Large intestine (tissue), 3 donors: ENCODE data around the gene THSD7B. TPM values are rescaled to one million over a fixed set of nuclear protein-coding genes. Genes with fewer than 3 reads are reported as not detected.

Experiments used
- DNase-seq, 2 donors: peaks; one replicate each; pipeline versions ENCODE4 v3.0.0 to v3.0.0-alpha.2; 2013
- H3K27ac ChIP-seq: one replicate; pipeline ENCODE4 v1.5.1; 2013; ENCODE audit warnings: low read length
- H3K27me3 ChIP-seq: 2 replicates; pipeline ENCODE4 v1.6.1; 2013; ENCODE audit warnings: low read length; ENCODE audit not compliant: control insufficient read depth, insufficient read depth
- H3K36me3 ChIP-seq: 2 replicates; pipeline ENCODE4 v1.6.1; 2013; ENCODE audit warnings: low read length; ENCODE audit not compliant: control insufficient read depth, insufficient read depth
- H3K4me1 ChIP-seq: one replicate; pipeline ENCODE4 v1.6.1; 2013; ENCODE audit warnings: low read length; ENCODE audit not compliant: control insufficient read depth, insufficient read depth
- H3K4me3 ChIP-seq: one replicate; pipeline ENCODE4 v1.5.1; 2013; ENCODE audit warnings: low read length
- H3K9me3 ChIP-seq: one replicate; pipeline ENCODE4 v1.6.1; 2013; ENCODE audit warnings: mild to moderate bottlenecking, low read depth, low read length, moderate library complexity; ENCODE audit not compliant: control insufficient read depth
- WGBS: methylation state at CpG from one replicate; pipeline ENCODE4 v1.1.5; 2013; ENCODE audit warnings: low lambda C conversion rate; ENCODE audit not compliant: insufficient coverage; 5-methylcytosine and 5-hydroxymethylcytosine counted together
- polyA plus RNA-seq: library from polyadenylated mRNA; unstranded; fragments of 120-200 nt; gene quantifications from one replicate; pipeline ENCODE4 v1.2.1, GENCODE V29; 2013

Gene THSD7B
- polyA plus RNA-seq, 1 donor, result 2.2 TPM

DNA sequence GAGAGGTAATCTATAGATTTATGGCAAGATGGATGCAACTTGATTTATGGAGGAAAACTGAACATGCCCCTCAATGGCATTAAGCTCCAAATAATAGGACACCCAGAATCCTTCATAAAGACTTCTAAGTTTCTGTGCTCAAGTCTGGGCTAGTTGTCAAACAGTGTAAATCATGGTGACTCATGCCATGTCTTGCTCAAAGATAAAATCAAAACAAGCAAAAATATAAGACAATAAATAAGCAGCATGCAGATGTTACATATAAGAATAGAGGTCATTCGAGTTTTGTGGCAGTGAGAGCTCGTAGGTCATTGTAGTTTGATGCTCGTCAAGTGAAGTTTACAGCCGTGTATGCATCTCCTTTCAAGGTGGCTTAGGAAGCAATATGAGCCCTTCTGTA is 403.2 kb downstream of the THSD7B start:
- H3K4me1 ChIP-seq, result peaks cover 9% of the 10 kb centered on the region
- WGBS, result 86% methylated on average over 3 of the region's 4 CpGs

DNA sequence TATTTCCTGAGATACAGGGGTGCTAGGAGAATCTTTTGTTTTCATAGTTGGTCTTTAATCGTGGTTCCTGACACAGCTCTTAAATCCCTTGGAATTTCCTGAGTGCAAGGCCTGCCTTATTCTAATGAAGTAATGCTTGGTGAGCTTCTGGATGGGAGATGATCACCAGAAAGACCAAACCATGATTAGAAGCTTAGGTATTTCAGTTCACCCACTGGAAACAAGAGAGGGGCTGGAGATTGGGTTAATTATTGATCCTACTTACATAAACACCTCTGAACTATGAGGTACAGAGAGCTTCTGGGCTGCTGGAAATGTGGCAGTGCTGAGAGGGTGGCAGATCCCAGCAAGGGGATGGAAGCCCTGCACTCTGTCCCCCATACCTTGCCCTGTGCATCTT is 406.8 kb downstream of the THSD7B start:
- no peak for DNase-seq
- Histone ChIP-seq H3K4me1 (peaks cover 19% of the 10 kb centered on the region), H3K27ac (peak overlapping the region; percentile 66), H3K36me3 (no peaks in the 10 kb centered on the region), H3K4me3 (no peak overlapping the region), H3K27me3 (no peaks in the 10 kb centered on the region), H3K9me3 (no peaks in the 10 kb centered on the region)
- no CpG with 5 or more reads among the region's 1 CpG for WGBS

More for the DNA sequence above, 403.2 kb downstream of the THSD7B start:
- no peak overlapping the region for H3K4me3 ChIP-seq
- no peaks in the 10 kb centered on the region for H3K9me3 ChIP-seq
- H3K27me3 ChIP-seq, result no peaks in the 10 kb centered on the region
- no peak overlapping the region for H3K27ac ChIP-seq
- H3K36me3 ChIP-seq, result no peaks in the 10 kb centered on the region
- DNase-seq, result no peak

DNA sequence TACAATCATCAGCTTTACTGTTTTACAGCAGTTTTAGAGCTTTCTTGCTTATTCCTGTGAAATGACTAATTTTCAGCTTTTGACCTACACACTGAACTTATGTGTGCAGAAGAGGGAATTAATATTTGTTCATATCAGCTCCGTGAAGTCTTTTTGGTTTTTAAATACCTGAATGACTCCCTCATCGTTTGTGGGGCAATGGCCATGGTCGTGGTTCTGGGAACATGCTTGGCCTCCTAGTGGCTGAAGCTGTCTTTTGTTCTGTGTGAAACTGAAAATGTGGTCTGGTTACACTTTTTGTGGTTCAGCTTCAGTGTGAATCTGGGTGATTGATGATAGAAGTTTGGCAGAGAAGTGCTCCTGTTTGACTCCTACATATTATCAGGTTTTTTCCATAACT is 408.1 kb downstream of the THSD7B start:
- WGBS, result no CpG with 5 or more reads among the region's 3 CpGs
- Histone ChIP-seq H3K9me3 (no peaks in the 10 kb centered on the region), H3K4me3 (no peak overlapping the region), H3K27ac (peak overlapping the region; percentile 66), H3K27me3 (no peaks in the 10 kb centered on the region), H3K36me3 (no peaks in the 10 kb centered on the region), H3K4me1 (peaks cover 19% of the 10 kb centered on the region)
- DNase-seq, result peak in 1 of 2 donors; percentile 66

DNA sequence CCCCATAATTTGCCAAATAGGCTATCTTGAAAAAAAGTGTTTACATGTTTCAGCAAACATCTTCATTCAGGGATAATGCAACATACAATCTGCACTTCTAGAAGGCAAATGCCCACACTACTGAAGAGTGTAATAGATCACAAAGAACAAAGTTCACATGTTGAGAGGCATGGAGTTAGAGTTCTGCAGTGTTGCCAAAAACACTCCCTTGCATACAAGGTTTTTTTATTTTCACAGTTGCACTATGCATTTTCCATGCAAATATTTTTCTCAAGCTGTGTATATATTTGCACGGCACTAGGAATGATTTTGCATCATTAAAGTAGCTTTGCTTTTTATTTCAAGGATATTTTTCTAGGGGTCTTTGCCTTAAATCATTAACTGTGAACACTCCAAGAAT is 409.9 kb downstream of the THSD7B start:
- no peaks in the 10 kb centered on the region for H3K27me3 ChIP-seq
- peaks cover 19% of the 10 kb centered on the region for H3K4me1 ChIP-seq
- H3K9me3 ChIP-seq, result no peaks in the 10 kb centered on the region
- WGBS, result 71% methylated on average over 1 of the region's 1 CpG
- DNase-seq, result no peak
- H3K4me3 ChIP-seq, result no peak overlapping the region
- no peaks in the 10 kb centered on the region for H3K36me3 ChIP-seq
- no peak overlapping the region for H3K27ac ChIP-seq

DNA sequence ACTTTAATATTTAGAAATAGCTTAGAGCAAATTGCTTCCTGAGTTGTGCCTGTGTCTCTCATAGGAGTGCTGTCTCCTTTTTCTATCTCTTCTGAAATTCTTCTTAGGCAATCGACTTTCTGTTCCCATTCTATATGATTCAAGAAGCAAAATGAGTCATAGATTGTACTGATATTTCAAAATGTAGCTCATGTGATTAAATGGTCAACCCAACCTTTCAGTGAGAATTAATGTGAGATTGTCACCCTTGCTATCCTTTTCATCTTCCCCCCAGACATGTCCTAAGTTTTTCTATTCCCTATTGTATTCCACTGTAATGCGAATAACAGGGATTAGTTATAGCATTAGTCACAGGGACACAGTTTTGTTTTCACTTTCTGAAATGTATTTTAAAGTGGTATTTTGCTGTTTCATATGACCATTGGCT is 413.6 kb downstream of the THSD7B start:
- Histone ChIP-seq H3K27ac (peak overlapping the region; percentile 32), H3K4me3 (no peak overlapping the region), H3K36me3 (no peaks in the 10 kb centered on the region), H3K27me3 (no peaks in the 10 kb centered on the region), H3K9me3 (no peaks in the 10 kb centered on the region), H3K4me1 (peaks cover 6% of the 10 kb centered on the region)
- peak; percentile 22 to 65 for DNase-seq
- WGBS, result no CpG with 5 or more reads among the region's 2 CpGs

DNA sequence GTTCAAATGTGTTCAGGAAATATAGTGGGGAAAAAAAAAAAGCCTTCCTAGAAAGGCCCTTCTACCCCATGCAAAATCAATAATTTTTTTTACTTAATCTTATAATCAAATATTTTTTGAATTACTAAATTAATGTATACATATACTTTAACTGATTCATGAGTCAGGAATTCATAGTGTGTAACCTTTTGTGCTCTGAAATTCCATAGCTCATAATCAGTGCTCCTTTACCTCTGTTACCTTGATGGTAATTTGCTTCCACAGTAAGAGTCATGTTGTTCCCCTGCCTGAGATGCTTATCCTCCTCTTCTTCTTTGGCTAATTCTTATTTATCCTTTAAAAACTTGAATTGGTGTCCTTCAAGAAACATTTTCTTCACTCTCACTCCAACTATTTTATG is 414.2 kb downstream of the THSD7B start:
- H3K9me3 ChIP-seq, result no peaks in the 10 kb centered on the region
- no peak overlapping the region for H3K27ac ChIP-seq
- no peak for DNase-seq
- H3K36me3 ChIP-seq, result no peaks in the 10 kb centered on the region
- H3K27me3 ChIP-seq, result no peaks in the 10 kb centered on the region
- no peak overlapping the region for H3K4me3 ChIP-seq
- H3K4me1 ChIP-seq, result peaks cover 6% of the 10 kb centered on the region

DNA sequence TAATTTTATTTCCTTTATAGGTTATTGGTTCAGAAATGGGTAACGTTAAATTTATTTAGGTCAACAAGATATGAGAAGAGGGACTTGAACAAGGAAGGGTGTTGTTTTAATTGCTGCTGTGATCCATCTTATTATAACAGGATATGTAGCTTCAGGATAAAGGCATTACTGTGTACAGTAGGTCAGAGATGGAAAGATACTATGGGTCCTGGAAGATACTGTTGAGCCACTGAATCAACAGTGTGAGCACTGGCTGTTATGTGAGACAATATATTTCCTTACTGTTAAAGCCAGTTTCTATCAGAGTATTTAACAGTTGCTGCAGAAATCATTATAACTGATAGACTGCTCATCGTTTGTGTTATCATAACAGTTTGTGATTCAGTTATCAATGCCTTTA is 414.7 kb downstream of the THSD7B start:
- no peaks in the 10 kb centered on the region for H3K9me3 ChIP-seq
- H3K4me1 ChIP-seq, result peaks cover 3% of the 10 kb centered on the region
- H3K27me3 ChIP-seq, result no peaks in the 10 kb centered on the region
- no peak overlapping the region for H3K27ac ChIP-seq
- no peak overlapping the region for H3K4me3 ChIP-seq
- no peak for DNase-seq
- no peaks in the 10 kb centered on the region for H3K36me3 ChIP-seq
- 90% methylated on average over 2 of the region's 2 CpGs for WGBS

DNA sequence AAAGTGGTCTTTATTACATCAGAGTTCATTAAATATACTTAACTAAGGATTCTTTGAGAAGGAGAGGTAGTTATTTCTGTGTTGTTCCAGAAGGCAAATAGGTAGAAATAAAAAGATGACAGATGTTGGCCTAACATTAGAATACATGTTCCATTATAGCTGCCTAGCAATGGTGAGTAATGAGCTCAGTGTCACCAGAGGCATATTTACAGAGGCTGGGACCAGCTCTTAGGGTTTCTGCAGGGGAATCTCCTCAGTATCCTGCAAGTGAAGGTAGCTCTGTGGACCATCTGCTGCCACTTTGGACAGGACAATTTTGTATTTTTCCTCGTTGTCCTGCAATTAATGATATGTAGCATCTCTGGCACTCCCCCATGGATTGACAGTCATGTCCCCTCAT is 416.0 kb downstream of the THSD7B start:
- H3K27me3 ChIP-seq, result no peaks in the 10 kb centered on the region
- no peaks in the 10 kb centered on the region for H3K9me3 ChIP-seq
- H3K36me3 ChIP-seq, result no peaks in the 10 kb centered on the region
- DNase-seq, result no peak
- H3K4me3 ChIP-seq, result no peak overlapping the region
- H3K27ac ChIP-seq, result no peak overlapping the region
- H3K4me1 ChIP-seq, result no peaks in the 10 kb centered on the region
- no CpG with 5 or more reads among the region's 1 CpG for WGBS

DNA sequence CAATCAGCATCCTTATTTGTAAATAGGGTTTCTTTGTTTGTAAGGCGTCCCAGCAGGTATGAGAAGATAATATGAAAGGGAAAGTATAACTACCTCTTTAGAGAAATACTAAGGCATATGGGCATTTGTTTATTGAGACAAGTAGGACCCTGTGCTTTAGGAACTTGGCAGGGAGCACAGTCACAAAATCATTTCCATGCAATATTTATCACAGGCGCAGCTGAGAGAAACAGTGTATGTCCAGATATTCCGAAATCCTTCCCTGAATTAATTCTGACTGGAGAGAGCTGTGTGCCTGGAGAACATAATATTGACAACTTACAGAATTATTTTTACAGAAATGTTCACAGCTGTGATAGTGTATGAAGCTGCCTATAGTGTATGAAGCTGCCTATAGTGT is 416.7 kb downstream of the THSD7B start:
- H3K4me3 ChIP-seq, result no peak overlapping the region
- no peaks in the 10 kb centered on the region for H3K4me1 ChIP-seq
- no peak overlapping the region for H3K27ac ChIP-seq
- 100% methylated on average over 1 of the region's 3 CpGs for WGBS
- H3K9me3 ChIP-seq, result no peaks in the 10 kb centered on the region
- H3K27me3 ChIP-seq, result no peaks in the 10 kb centered on the region
- no peak for DNase-seq
- no peaks in the 10 kb centered on the region for H3K36me3 ChIP-seq

DNA sequence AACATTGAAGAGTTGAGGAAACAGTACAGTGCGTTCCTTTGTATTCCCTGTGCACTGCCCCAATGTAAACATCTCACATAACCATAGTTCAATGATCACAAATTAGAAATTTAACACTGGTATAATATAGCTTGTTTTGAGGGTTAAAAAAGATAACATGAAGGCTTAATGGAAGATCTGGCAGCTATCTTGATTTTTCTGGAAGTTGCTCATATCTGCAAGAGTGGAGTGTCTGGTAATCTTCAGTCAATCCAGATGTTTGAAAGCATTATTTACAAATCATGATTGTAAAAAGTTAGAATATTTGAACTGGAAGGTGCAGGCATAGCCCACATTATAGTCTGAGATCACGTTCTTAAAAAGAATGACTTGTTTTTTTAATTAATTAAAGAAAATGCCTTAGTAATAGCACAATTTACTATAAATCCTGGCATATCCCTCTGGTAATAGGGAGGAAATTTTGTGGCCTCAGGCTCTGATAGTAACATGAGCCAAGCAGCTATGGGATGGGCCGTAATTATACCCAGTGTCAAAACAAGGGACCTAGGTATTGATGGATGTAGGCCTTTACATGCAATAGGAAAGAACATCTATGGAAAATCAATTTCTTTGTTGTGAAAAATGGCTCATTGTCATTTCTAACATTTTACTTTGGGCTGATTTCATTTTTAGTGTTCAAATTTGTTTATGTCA is 418.0 kb downstream of the THSD7B start:
- WGBS, result 72% methylated on average over 2 of the region's 3 CpGs

DNA sequence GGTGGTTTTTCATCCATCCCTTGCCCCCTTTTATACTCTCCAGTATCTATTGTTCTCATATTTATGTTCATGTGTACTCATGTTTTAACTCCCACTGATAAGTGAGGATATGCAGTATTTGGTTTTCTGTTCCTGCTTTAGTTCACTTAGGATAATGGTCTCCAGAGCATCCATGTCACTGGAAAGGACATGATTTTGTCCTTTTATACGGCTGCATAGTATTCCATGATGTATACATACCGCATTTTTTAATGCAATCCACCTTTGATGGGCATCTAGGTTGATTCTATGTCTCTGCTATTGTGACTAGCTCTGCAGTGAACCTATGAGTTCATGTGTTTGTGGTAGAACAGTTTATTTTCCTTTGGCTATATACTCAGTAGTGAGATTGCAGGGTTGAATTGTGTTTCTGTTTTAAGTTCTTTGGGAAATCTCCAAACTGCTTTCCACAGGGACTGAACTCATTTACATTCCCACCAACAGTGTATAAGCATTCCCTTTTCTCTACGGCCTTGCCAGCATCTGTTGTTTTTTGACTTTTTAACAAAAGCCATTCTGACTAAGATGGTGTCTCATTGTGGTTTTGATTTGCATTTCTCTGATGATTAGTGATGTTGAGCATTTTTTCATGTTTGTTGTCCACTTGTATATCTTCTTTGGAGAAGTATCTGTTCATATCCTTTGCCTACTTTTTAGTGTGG is 420.2 kb downstream of the THSD7B start:
- Histone ChIP-seq H3K27me3 (no peaks in the 10 kb centered on the region), H3K36me3 (no peaks in the 10 kb centered on the region), H3K4me3 (no peak overlapping the region), H3K4me1 (peaks cover 8% of the 10 kb centered on the region), H3K9me3 (no peaks in the 10 kb centered on the region), H3K27ac (no peak overlapping the region)
- DNase-seq, result no peak
- no CpG with 5 or more reads among the region's 3 CpGs for WGBS

More for the DNA sequence above, 418.0 kb downstream of the THSD7B start:
- H3K9me3 ChIP-seq, result no peaks in the 10 kb centered on the region
- H3K27ac ChIP-seq, result no peak overlapping the region
- H3K36me3 ChIP-seq, result no peaks in the 10 kb centered on the region
- H3K27me3 ChIP-seq, result no peaks in the 10 kb centered on the region
- H3K4me3 ChIP-seq, result no peak overlapping the region
- DNase-seq, result no peak
- no peaks in the 10 kb centered on the region for H3K4me1 ChIP-seq
